Measurements from ENCODE around the gene ACADS. TPM values are rescaled to one million over a fixed set of nuclear protein-coding genes. Genes with fewer than 3 reads are reported as not detected.
"Not testable (repeated sequence)": the region's sequence is repeated elsewhere in the genome, so short reads cannot be mapped to it uniquely, and the experiment has no call there.

ACADS gene
- total and polyA plus RNA-seq, 8 donors = 16.5 to 313 (median 38.7) TPM

DNA sequence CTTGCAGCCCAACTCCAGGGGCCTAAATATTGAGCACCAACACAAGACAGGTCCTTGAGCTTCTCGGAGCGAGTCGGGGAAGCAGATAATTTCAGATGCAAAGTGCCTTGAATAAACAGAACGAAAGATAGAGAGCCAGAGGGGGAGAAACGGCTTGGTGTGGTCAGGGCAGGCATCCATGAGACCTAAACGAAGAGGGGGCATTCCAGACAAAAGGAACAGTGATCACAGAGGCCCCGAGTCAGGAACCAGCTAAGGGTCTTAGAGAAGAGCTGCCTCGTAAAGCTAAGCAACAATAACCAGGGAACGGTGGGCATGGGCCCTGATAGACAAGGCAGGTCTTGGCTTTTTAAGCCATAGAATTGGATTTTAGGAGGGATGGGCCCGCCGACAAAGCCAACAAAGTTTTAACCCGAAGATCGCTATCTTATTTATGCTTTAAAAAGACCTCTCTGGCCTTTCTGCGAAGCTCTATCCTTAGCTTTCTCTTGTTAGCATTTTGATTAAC lies 421 bp upstream of the ACADS start:
- 10 to 23% (median 12%) methylated on average over 14 of the region's 14 CpGs for WGBS, 5 donors
- peaks cover 21 to 43% (median 29%) of the 10 kb centered on the region in 4 donors for H3K4me1 ChIP-seq
- H3K27me3 ChIP-seq = no peaks in the 10 kb centered on the region
- DNase-seq = no peak
- TF ChIP-seq EP300 (IDR thresholded peaks at IDR 0.05) (no peak), POLR2AphosphoS5 (IDR thresholded peaks at IDR 0.05) (no peak), POLR2A (IDR thresholded peaks at IDR 0.05) (no peak)
- TF ChIP-seq, protein P1, sequence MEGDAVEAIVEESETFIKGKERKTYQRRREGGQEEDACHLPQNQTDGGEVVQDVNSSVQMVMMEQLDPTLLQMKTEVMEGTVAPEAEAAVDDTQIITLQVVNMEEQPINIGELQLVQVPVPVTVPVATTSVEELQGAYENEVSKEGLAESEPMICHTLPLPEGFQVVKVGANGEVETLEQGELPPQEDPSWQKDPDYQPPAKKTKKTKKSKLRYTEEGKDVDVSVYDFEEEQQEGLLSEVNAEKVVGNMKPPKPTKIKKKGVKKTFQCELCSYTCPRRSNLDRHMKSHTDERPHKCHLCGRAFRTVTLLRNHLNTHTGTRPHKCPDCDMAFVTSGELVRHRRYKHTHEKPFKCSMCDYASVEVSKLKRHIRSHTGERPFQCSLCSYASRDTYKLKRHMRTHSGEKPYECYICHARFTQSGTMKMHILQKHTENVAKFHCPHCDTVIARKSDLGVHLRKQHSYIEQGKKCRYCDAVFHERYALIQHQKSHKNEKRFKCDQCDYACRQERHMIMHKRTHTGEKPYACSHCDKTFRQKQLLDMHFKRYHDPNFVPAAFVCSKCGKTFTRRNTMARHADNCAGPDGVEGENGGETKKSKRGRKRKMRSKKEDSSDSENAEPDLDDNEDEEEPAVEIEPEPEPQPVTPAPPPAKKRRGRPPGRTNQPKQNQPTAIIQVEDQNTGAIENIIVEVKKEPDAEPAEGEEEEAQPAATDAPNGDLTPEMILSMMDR (IDR thresholded peaks at IDR 0.05) = no peak
- H3K4me3 ChIP-seq = peak overlapping the region; percentile 58 to 85 (median 72)
- H3K9me3 ChIP-seq = no peaks in the 10 kb centered on the region
- intact Hi-C loops (cut with DNase I; ENCODE audit: low total_unique reads) = no loop called here
- peaks cover 37 to 69% (median 66%) of the 10 kb centered on the region in 4 donors for H3K36me3 ChIP-seq
- peak overlapping the region; percentile 83 to 90 (median 87) for H3K27ac ChIP-seq

DNA sequence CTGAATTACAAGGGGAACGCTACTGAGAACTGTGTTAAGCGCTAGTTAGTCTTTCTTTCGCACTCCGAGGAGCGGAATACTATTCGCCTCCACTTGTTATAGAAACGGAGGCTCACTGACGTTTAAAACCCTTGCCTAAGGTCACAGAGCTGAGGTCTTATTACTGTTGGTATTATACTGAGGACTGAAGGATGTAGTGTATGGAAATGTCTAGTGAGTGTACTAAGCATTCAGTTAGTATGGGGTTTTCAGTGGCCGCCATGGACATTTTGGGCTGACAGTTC lies 826 bp downstream of the ACADS start:
- intact Hi-C loops (cut with DNase I; ENCODE audit: low total_unique reads) = no loop called here
- TF ChIP-seq POLR2A (IDR thresholded peaks at IDR 0.05) (no peak), POLR2AphosphoS5 (IDR thresholded peaks at IDR 0.05) (no peak)
- no peaks in the 10 kb centered on the region for H3K9me3 ChIP-seq
- no peaks in the 10 kb centered on the region for H3K27me3 ChIP-seq
- WGBS, 5 donors = 77 to 80% (median 78%) methylated on average over 9 of the region's 9 CpGs
- peaks cover 27 to 69% (median 65%) of the 10 kb centered on the region in 4 donors for H3K36me3 ChIP-seq
- peaks cover 16 to 30% (median 24%) of the 10 kb centered on the region in 4 donors for H3K4me1 ChIP-seq
- H3K27ac ChIP-seq = peak overlapping the region; percentile 83 to 90 (median 87)
- no peak for DNase-seq
- H3K4me3 ChIP-seq = peak overlapping the region; percentile 58 to 85 (median 72)

DNA sequence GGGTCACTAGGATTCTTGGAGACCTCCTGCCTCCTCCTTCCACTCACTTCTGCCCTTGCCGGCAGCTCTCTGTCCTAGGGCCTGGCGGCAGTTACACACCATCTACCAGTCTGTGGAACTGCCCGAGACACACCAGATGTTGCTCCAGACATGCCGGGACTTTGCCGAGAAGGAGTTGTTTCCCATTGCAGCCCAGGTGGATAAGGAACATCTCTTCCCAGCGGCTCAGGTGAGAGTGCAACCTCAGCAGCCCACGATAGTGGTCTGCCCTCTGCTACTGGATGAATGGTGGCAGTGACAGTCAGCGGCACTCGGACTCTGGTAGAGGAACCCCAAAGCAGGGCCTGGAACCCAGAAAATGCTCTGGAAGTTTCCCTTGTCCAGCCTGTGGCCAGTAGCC lies 1.3 kb downstream of the ACADS start:
- no peaks in the 10 kb centered on the region for H3K9me3 ChIP-seq
- peak overlapping the region in 1 of 5 donors; percentile 90 for H3K27ac ChIP-seq
- 87 to 98% (median 93%) methylated on average over 6 to 9 of the region's 9 CpGs for WGBS, 5 donors
- intact Hi-C loops (cut with DNase I; ENCODE audit: low total_unique reads) = no loop called here
- TF ChIP-seq POLR2AphosphoS5 (IDR thresholded peaks at IDR 0.05) (no peak), POLR2A (IDR thresholded peaks at IDR 0.05) (no peak), EP300 (IDR thresholded peaks at IDR 0.05) (no peak)
- TF ChIP-seq, protein P1 (IDR thresholded peaks at IDR 0.05) = no peak
- no peak for DNase-seq
- peaks cover 16 to 28% (median 24%) of the 10 kb centered on the region in 4 donors for H3K4me1 ChIP-seq
- H3K4me3 ChIP-seq = peak overlapping the region in 1 of 4 donors; percentile 75
- H3K27me3 ChIP-seq = no peaks in the 10 kb centered on the region
- H3K36me3 ChIP-seq = peaks cover 22 to 66% (median 61%) of the 10 kb centered on the region in 4 donors

DNA sequence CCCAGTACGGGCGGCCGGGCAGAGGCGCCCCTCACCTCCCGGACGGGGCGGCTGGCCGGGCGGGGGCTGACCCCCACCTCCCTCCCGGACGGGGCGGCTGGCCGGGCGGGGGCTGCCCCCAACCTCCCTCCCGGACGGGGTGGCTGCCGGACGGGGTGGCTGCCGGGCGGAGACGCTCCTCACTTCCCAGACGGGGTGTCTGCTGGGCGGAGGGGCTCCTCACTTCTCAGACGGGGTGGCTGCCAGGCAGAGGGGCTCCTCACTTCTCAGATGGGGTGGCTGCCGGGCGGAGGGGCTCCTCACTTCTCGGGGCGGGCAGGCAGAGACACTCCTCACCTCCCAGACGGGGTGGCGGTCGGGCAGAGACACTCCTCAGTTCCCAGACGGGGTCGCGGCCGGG lies 6.6 kb downstream of the ACADS start:
- WGBS, 5 donors = 90 to 99% (median 97%) methylated on average over 11 to 35 of the region's 35 CpGs
- H3K27ac ChIP-seq; H3K9me3 ChIP-seq; H3K4me1 ChIP-seq; H3K4me3 ChIP-seq; intact Hi-C loops (cut with DNase I; ENCODE audit: low total_unique reads); H3K27me3 ChIP-seq; DNase-seq: not testable (repeated sequence)
- H3K36me3 ChIP-seq = peaks cover 10 to 76% (median 50%) of the 10 kb centered on the region in 4 donors

DNA sequence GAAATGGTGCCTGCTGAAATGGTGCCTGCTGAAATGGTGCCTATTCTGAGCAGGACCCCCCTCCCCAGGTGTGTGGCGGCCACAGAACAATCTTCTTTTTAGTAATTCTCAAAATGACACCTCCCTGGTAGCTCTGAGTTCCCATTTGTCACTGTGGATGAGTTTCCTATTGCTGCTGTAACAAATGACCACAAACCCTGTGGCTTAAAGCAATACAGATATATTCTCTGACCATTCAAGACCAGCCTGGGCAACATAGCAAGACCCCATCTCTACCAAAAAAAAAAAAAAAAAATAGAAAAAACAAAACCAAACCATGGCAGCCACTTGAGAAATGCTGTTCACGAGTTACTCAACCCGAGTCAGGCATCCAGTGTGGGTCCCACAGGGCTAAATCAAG lies 7.9 kb downstream of the ACADS start:
- no peak overlapping the region for H3K27ac ChIP-seq
- H3K4me1 ChIP-seq = no peaks in the 10 kb centered on the region
- H3K36me3 ChIP-seq = peaks cover 10 to 76% (median 50%) of the 10 kb centered on the region in 4 donors
- H3K4me3 ChIP-seq = no peak overlapping the region
- H3K9me3 ChIP-seq = no peaks in the 10 kb centered on the region
- TF ChIP-seq POLR2A (IDR thresholded peaks at IDR 0.05) = no peak
- TF ChIP-seq EP300 (IDR thresholded peaks at IDR 0.05) = no peak
- TF ChIP-seq, protein P1 (IDR thresholded peaks at IDR 0.05) = no peak
- TF ChIP-seq POLR2AphosphoS5 (IDR thresholded peaks at IDR 0.05) = no peak
- intact Hi-C loops (cut with DNase I; ENCODE audit: low total_unique reads) = no loop called here
- no peak for DNase-seq
- 82 to 92% (median 89%) methylated on average over 3 of the region's 3 CpGs for WGBS, 5 donors
- no peaks in the 10 kb centered on the region for H3K27me3 ChIP-seq

All from stomach (tissue), 9 donors.